ENCODE results near the gene PTPRC.

PTPRC gene

DNA sequence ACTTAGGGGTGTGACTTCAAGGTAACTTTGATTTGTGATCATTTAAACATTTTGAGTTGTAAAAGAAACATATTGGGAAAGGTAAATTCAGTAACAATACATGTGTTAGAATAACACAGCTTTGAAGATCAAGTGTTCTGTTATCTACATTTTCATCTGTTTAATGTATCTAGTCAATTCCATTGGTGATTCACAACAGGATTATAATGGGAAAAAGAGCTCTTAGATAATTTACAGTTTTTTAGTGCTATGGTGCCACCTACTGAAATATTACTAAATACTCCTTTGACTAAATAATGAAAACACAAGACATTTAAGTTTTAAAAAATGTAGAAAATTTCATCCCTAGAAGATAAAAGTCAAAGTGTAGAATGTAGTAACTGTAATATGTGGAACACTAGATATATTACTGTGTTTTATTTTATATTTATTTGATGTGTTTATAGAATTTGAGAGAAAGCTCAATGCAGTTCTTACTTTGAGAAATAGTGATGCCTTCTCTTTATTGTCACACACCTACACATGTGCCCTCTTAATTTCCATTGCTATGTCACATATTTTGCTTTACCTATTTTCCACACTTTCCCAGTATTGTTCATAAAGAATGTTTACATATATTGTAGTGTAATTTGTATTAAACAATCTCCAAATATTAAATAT, 47.4 kb downstream of the PTPRC start:
- no peak for TF ChIP-seq SPI1 (IDR thresholded peaks at IDR 0.05; ENCODE audit: low read depth, low read length)
- no peak for TF ChIP-seq POLR2A (IDR thresholded peaks at IDR 0.05; ENCODE audit: low read depth, low read length)
- TF ChIP-seq POU2F2 (IDR thresholded peaks at IDR 0.05; ENCODE audit: low read depth, low read length), result no peak
- TF ChIP-seq POLR2AphosphoS5 (IDR thresholded peaks at IDR 0.05; ENCODE audit: low read depth, low read length), result no peak
- no peak for TF ChIP-seq PAX5 (IDR thresholded peaks at IDR 0.05; ENCODE audit: insufficient read depth, low read length, severe bottlenecking)
- TF ChIP-seq TAF1 (IDR thresholded peaks at IDR 0.05; ENCODE audit: low read depth, low read length), result no peak
- no peak for DNase-seq (ENCODE audit: insufficient read length, low spot score)
- FAIRE-seq, result no peak

DNA sequence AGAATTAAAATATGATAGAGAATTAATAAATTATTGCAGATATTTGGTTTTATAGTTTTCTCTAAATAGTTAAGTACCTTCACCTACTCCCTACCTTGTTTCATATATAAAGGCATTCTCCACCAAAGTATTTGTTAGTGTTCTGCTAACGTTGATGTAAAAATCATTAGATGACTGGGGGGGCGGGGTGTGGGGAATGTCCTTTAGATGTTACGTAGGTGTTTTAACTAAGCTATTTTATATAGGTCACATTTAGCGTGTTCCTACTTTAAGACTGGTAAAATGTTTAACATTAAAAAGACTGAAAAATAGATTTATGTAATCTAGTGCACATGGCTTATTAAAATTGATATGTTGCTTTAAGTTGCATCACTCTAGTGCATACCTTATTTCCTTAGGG, 48.6 kb downstream of the PTPRC start:
- no peak for DNase-seq (ENCODE audit: insufficient read length, low spot score)
- TF ChIP-seq POLR2AphosphoS5 (IDR thresholded peaks at IDR 0.05; ENCODE audit: low read depth, low read length) (no peak), PAX5 (IDR thresholded peaks at IDR 0.05; ENCODE audit: insufficient read depth, low read length, severe bottlenecking) (no peak), SPI1 (IDR thresholded peaks at IDR 0.05; ENCODE audit: low read depth, low read length) (no peak), POU2F2 (IDR thresholded peaks at IDR 0.05; ENCODE audit: low read depth, low read length) (no peak), TAF1 (IDR thresholded peaks at IDR 0.05; ENCODE audit: low read depth, low read length) (no peak), POLR2A (IDR thresholded peaks at IDR 0.05; ENCODE audit: low read depth, low read length) (no peak)
- no peak for FAIRE-seq

- no peak for TF ChIP-seq POLR2A (IDR thresholded peaks at IDR 0.05; ENCODE audit: low read depth, low read length)
- DNase-seq (ENCODE audit: insufficient read length, low spot score) (no peak), FAIRE-seq (no peak)
Observed at GRCh38 chr1:198691063-198691462, 52.2 kb downstream of the PTPRC start.

- FAIRE-seq (no peak), DNase-seq (ENCODE audit: insufficient read length, low spot score) (no peak)
- TF ChIP-seq TAF1 (IDR thresholded peaks at IDR 0.05; ENCODE audit: low read depth, low read length), result no peak
Observed at GRCh38 chr1:198693321-198693720, 54.5 kb downstream of the PTPRC start.

DNA sequence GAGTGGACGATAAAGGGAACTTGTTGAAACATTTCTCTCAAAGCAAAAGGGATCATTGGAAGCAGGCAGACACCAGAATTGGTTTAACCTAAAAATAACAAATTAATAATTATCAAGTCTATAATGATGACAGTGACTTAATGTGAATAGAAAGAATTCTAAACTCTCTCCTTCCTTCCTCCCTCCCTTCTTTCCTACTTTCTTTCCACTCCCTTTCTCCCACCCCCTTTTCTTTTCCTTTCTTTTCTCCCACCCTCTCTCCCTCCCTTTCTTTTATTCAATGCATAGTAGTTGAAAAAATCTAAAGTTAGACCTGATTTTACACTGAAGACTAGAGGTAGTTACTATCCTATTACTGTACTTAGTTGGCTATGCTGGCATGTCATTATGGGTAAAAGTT, 55.7 kb downstream of the PTPRC start:
- no peak for FAIRE-seq
- DNase-seq (ENCODE audit: insufficient read length, low spot score), result no peak
- TF ChIP-seq POLR2AphosphoS5 (IDR thresholded peaks at IDR 0.05; ENCODE audit: low read depth, low read length), result no peak
- no peak for TF ChIP-seq TAF1 (IDR thresholded peaks at IDR 0.05; ENCODE audit: low read depth, low read length)
- TF ChIP-seq POLR2A (IDR thresholded peaks at IDR 0.05; ENCODE audit: low read depth, low read length), result no peak
- no peak for TF ChIP-seq SPI1 (IDR thresholded peaks at IDR 0.05; ENCODE audit: low read depth, low read length)
- TF ChIP-seq PAX5 (IDR thresholded peaks at IDR 0.05; ENCODE audit: insufficient read depth, low read length, severe bottlenecking), result no peak
- no peak for TF ChIP-seq POU2F2 (IDR thresholded peaks at IDR 0.05; ENCODE audit: low read depth, low read length)

DNA sequence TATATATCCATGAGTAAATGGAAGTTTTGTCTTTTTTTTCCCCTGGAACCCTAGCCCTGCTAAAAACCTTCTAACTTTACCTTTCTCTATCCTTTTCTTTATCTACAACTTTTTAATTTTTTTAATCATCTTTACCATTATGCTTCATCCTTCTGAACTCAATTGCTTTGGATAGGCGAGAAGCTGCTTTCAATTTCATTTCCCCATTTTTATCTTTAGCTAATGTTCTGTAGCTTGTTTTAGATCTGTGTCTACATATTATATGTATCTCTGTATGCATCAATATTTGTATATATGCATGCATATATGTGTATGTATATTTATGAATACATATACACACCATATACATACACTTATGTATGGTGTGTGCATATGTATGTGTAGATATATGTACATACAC, 57.4 kb downstream of the PTPRC start:
- FAIRE-seq (peak; percentile 26), DNase-seq (ENCODE audit: insufficient read length, low spot score) (no peak)
- TF ChIP-seq PAX5 (IDR thresholded peaks at IDR 0.05; ENCODE audit: insufficient read depth, low read length, severe bottlenecking) (no peak), POLR2AphosphoS5 (IDR thresholded peaks at IDR 0.05; ENCODE audit: low read depth, low read length) (no peak), SPI1 (IDR thresholded peaks at IDR 0.05; ENCODE audit: low read depth, low read length) (peak; percentile 83)

DNA sequence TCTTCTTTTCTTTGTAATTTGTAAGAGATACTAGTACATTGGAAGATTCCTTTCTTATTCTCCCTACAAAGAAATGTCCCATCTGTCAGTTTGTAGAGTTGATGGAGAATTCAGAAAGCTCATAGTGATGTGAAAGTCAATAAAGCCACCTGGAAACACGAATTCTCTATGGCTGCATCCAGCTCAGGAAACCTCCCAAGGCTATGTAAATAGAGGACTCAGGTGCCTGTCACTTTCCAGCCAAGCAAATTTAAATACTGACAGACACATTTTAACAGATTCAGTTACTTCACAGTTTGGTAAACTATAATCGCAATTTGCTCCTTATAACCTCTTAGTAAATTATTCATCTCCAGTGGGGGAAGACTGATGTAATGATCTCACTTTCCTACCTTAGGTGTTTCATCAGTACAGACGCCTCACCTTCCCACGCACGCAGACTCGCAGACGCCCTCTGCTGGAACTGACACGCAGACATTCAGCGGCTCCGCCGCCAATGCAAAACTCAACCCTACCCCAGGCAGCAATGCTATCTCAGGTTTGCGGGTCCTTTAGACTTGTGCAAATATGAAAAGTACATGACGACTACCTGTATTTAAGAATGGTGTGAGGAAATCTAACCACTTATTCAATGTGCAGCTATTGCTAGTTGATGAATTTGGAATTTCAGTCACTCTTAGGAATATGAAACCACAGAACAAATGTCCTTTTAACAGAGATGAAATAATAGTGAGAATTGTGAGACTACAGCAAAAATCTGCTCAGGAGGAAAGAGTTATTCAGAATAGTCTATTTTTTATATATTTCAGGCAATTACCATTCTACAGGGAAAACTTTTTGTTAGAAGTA, 60.6 kb downstream of the PTPRC start:
- DNase-seq (ENCODE audit: insufficient read length, low spot score), result no peak
- no peak for TF ChIP-seq TAF1 (IDR thresholded peaks at IDR 0.05; ENCODE audit: low read depth, low read length)
- TF ChIP-seq PAX5 (IDR thresholded peaks at IDR 0.05; ENCODE audit: insufficient read depth, low read length, severe bottlenecking), result no peak
- TF ChIP-seq POLR2AphosphoS5 (IDR thresholded peaks at IDR 0.05; ENCODE audit: low read depth, low read length), result no peak
- TF ChIP-seq POU2F2 (IDR thresholded peaks at IDR 0.05; ENCODE audit: low read depth, low read length), result no peak
- TF ChIP-seq POLR2A (IDR thresholded peaks at IDR 0.05; ENCODE audit: low read depth, low read length), result no peak
- FAIRE-seq, result peak; percentile 38

DNA sequence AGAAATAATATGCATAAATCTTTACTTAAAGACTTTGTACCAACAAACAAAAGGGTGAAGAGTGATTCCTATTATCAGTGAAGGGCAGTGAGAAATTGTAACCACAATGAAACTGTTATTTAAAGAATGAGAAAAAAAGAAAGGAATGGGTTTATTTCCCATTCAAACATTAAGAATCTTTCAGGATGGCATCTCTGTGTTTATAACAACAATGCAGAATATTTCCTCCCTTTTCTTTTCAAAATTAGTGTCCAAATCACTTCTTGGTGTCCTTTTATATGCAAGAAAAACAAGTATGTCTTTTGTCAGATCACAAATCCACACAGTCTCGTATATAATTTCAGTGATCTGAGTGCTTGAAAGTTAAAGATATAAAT, 61.2 kb downstream of the PTPRC start:
- DNase-seq (ENCODE audit: insufficient read length, low spot score), result no peak
- no peak for FAIRE-seq
- TF ChIP-seq POLR2A (IDR thresholded peaks at IDR 0.05; ENCODE audit: low read depth, low read length) (no peak), SPI1 (IDR thresholded peaks at IDR 0.05; ENCODE audit: low read depth, low read length) (no peak), POLR2AphosphoS5 (IDR thresholded peaks at IDR 0.05; ENCODE audit: low read depth, low read length) (no peak), POU2F2 (IDR thresholded peaks at IDR 0.05; ENCODE audit: low read depth, low read length) (no peak), PAX5 (IDR thresholded peaks at IDR 0.05; ENCODE audit: insufficient read depth, low read length, severe bottlenecking) (no peak), TAF1 (IDR thresholded peaks at IDR 0.05; ENCODE audit: low read depth, low read length) (no peak)

DNA sequence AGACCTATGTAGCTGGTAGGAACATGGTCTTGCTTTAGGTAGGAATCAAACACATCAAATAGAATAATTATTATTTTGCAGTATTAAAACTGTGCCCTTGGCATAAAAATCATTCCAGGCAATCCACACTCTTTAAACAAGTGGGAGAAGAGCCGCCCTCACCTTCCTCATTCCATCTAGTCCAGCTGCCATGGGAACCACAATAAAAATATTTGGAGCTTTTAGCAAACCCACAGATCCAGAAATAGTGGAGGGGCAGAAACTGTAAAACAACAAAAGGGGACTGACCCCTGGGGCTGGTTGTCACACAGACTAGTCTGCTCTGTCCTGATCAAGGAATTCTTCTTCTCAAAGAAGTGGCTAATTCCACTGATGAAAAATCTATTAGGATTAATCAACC, 61.6 kb downstream of the PTPRC start:
- TF ChIP-seq POLR2A (IDR thresholded peaks at IDR 0.05; ENCODE audit: low read depth, low read length), result no peak
- TF ChIP-seq POU2F2 (IDR thresholded peaks at IDR 0.05; ENCODE audit: low read depth, low read length), result no peak
- TF ChIP-seq TAF1 (IDR thresholded peaks at IDR 0.05; ENCODE audit: low read depth, low read length), result no peak
- TF ChIP-seq PAX5 (IDR thresholded peaks at IDR 0.05; ENCODE audit: insufficient read depth, low read length, severe bottlenecking), result no peak
- DNase-seq (ENCODE audit: insufficient read length, low spot score) (no peak), FAIRE-seq (no peak)

GRCh38 chr1:198701250-198701649, 62.4 kb downstream of the PTPRC start:
- TF ChIP-seq POLR2AphosphoS5 (IDR thresholded peaks at IDR 0.05; ENCODE audit: low read depth, low read length) (no peak), SPI1 (IDR thresholded peaks at IDR 0.05; ENCODE audit: low read depth, low read length) (no peak), PAX5 (IDR thresholded peaks at IDR 0.05; ENCODE audit: insufficient read depth, low read length, severe bottlenecking) (no peak), POLR2A (IDR thresholded peaks at IDR 0.05; ENCODE audit: low read depth, low read length) (no peak), POU2F2 (IDR thresholded peaks at IDR 0.05; ENCODE audit: low read depth, low read length) (no peak), TAF1 (IDR thresholded peaks at IDR 0.05; ENCODE audit: low read depth, low read length) (no peak)
- no peak for DNase-seq (ENCODE audit: insufficient read length, low spot score)
- no peak for FAIRE-seq

Measured in GM12891 (cell line).